PC-9 (cell line): ENCODE results near the gene PPP3R1. TPM values are rescaled to one million over a fixed set of nuclear protein-coding genes. Genes with fewer than 3 reads are reported as not detected.

Source experiments
- BruUV-seq: library from RNA; stranded (reverse); fragments of 400-500 nt; replicated peaks from 2 replicates; lab custom pipeline; 2021; lab: Mats Ljungman, UMichigan
- CTCF ChIA-PET: fragments of 300-600 bp; sonication (Branson Sonifier 250); formaldehyde crosslinking; loops from one replicate; lab custom pipeline; 2022; ENCODE audit warnings: antibody characterized with exemption; lab: Charles Lee
- POLR2A ChIA-PET: fragments of 300-600 bp; sonication (Branson Sonifier 250); formaldehyde crosslinking; loops from one replicate; lab custom pipeline; 2022; ENCODE audit warnings: antibody characterized with exemption; ENCODE audit not compliant: unreplicated experiment; lab: Charles Lee
- DNase-seq, 2 experiments: peaks; one replicate each; pipeline versions ENCODE4 v3.0.0 to v3.0.0-alpha.2; 2015 to 2022; ENCODE audit warnings: mixed read lengths in 1 of 2
- H2AFZ ChIP-seq: fragments of 200-600 bp; sonication (generic); 2 replicates; pipeline ENCODE4 v1.8.1; 2017; ENCODE audit warnings: antibody characterized with exemption
- H3F3A ChIP-seq: fragments of 200-600 bp; sonication (generic); 2 replicates; pipeline ENCODE4 v1.8.1; 2017; ENCODE audit warnings: antibody characterized with exemption, mild to moderate bottlenecking, low read depth; ENCODE audit not compliant: insufficient read depth
- H3K27ac ChIP-seq: fragments of 200-600 bp; sonication (generic); 2 replicates; pipeline ENCODE4 v1.6.1; 2016; ENCODE audit warnings: mixed run types
- H3K27me3 ChIP-seq: fragments of 200-600 bp; sonication (generic); 2 replicates; pipeline ENCODE4 v1.6.1; 2016; ENCODE audit warnings: low read depth, mixed run types; ENCODE audit not compliant: insufficient read depth
- H3K36me3 ChIP-seq: fragments of 200-600 bp; sonication (generic); 2 replicates; pipeline ENCODE4 v1.6.1; 2016; ENCODE audit warnings: low read depth, mixed run types
- H3K4me1 ChIP-seq: fragments of 200-600 bp; sonication (generic); replicated peaks from 2 replicates; pipeline ENCODE4 v1.6.1; 2016; ENCODE audit warnings: mixed run types; ENCODE audit not compliant: insufficient read depth
- H3K4me2 ChIP-seq: fragments of 200-600 bp; sonication (generic); 2 replicates; pipeline ENCODE4 v1.6.1; 2017; ENCODE audit warnings: mixed run types
- H3K4me3 ChIP-seq: fragments of 200-600 bp; sonication (generic); 2 replicates; pipeline ENCODE4 v1.6.1; 2016; ENCODE audit warnings: mixed run types
- H3K79me2 ChIP-seq: fragments of 200-600 bp; sonication (generic); 2 replicates; pipeline ENCODE4 v1.6.1; 2017; ENCODE audit warnings: low read depth, mixed run types
- H3K9me2 ChIP-seq: fragments of 200-600 bp; sonication (generic); 2 replicates; pipeline ENCODE4 v1.8.1; 2017; ENCODE audit warnings: mild to moderate bottlenecking; ENCODE audit not compliant: insufficient read depth
- H3K9me3 ChIP-seq: fragments of 200-600 bp; sonication (generic); 2 replicates; pipeline ENCODE4 v1.8.1; 2016; ENCODE audit warnings: low read depth; ENCODE audit not compliant: insufficient read depth
- H4K20me1 ChIP-seq: fragments of 200-600 bp; sonication (generic); 2 replicates; pipeline ENCODE4 v1.8.1; 2017; ENCODE audit not compliant: insufficient read depth
- CTCF ChIP-seq: fragments of 200-600 bp; sonication (generic); conservative IDR thresholded peaks from 2 replicates; pipeline ENCODE4 v1.6.1; 2017; ENCODE audit warnings: mixed run types, antibody characterized with exemption, mild to moderate bottlenecking, moderate library complexity
- EZH2 ChIP-seq: fragments of 200-600 bp; sonication (generic); IDR thresholded peaks from 2 replicates; pipeline ENCODE4 v1.8.0; 2017; ENCODE audit warnings: antibody characterized with exemption, low read depth
- intact Hi-C: fragments of 100-400 bp; cut with micrococcal nuclease; formaldehyde crosslinking; loops from one replicate; pipeline ENCODE4 v1.10.0; 2022; ENCODE audit not compliant: unreplicated experiment
- total RNA-seq: library from RNA; stranded (reverse); gene quantifications from 2 replicates; pipeline ENCODE4 v1.2.3, GENCODE V29; 2021

Gene PPP3R1
- total RNA-seq, 1 experiment from 2014 or later: 67.5 TPM

GRCh38 chr2:68158134-68158447 lies 94.2 kb downstream of the PPP3R1 start:
- DNase-seq: no peak
- peak overlapping the region; percentile 69 for H3K27ac ChIP-seq
- TF ChIP-seq EZH2: no peak
- no peak for TF ChIP-seq CTCF
- ChIA-PET CTCF (interaction anchor here (0.7 kb wide), 1 partner anchor 134 kb away, joined by 3 read pairs; no protein-coding TSS in a partner anchor), POLR2A (interaction anchor here (0.5 to 1.1 kb wide), 4 partner anchors 12 to 95 kb away, joined by 3 to 8 read pairs (median 4); partner anchors contain the start of gene C1D)
- intact Hi-C loops: no loop called here
- TSS peak; percentile 52 for BruUV-seq
- H3K4me1 ChIP-seq: peaks cover 14% of the 10 kb centered on the region
- H3K4me3 ChIP-seq: peak overlapping the region; percentile 87
- H3K9me2 ChIP-seq: no peaks in the 10 kb centered on the region
- no peaks in the 10 kb centered on the region for H3F3A ChIP-seq
- H3K27me3 ChIP-seq: no peaks in the 10 kb centered on the region
- H2AFZ ChIP-seq: peak overlapping the region; percentile 93
- no peaks in the 10 kb centered on the region for H3K9me3 ChIP-seq
- H4K20me1 ChIP-seq: no peaks in the 10 kb centered on the region; the same call in 1 of the 2 replicates
- H3K4me2 ChIP-seq: peak overlapping the region; percentile 93
- peaks cover 21% of the 10 kb centered on the region for H3K36me3 ChIP-seq
- peaks cover 65% of the 10 kb centered on the region for H3K79me2 ChIP-seq

DNA sequence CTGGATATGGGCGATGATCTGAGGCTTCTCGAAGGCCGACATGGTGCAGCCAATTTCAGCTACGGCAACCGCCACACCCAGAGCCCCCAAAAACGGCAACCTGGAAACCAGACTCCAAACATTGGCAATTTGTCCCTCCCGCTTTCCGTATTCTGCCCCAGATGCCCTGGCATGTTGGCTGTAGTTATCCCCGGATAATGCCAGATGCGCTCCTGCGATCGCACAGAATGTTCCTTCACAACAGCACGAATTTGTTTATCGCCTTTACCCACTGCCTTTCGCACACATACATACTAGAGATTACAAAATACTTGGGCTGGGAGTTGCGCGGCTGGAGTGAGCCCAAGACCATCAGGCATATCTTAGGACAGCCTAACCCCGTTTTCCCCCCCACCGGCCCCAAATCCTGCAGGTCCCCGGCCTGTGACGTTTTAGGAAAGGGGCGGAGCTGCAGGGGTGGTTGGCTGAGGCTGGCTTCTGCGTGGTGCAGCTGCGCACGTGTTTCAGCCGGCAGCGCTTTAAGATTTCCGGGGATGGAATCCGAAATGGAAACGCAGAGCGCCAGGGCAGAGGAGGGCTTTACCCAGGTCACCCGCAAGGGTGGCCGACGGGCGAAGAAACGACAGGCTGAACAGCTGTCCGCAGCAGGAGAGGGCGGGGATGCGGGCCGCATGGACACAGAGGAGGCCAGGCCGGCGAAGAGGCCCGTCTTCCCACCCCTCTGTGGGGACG lies 94.8 kb downstream of the PPP3R1 start, which contains the start of gene PNO1:
Gene PNO1, plus strand, starts transcription at position 487 of the 732 bp plus-strand sequence. Its CDS starts 47 bp downstream, at position 534.
- H3K27ac ChIP-seq: peak within 1 kb of the TSS; percentile 69
- peak within 1 kb of the TSS; percentile 93 for H3K4me2 ChIP-seq
- H3F3A ChIP-seq: no peaks in the 10 kb centered on the region
- peak; percentile 88 to 95 for DNase-seq
- ChIA-PET POLR2A (interaction anchor here (0.5 to 1.1 kb wide), 6 partner anchors 9 to 1723 kb away, joined by 3 to 15 read pairs (median 4); partner anchors contain the start of gene C1D), CTCF (interaction anchor here (0.7 kb wide), 1 partner anchor 134 kb away, joined by 3 read pairs; no protein-coding TSS in a partner anchor)
- H3K9me3 ChIP-seq: no peaks in the 10 kb centered on the region
- H3K9me2 ChIP-seq: no peaks in the 10 kb centered on the region
- H4K20me1 ChIP-seq: no peaks in the 10 kb centered on the region; the same call in 1 of the 2 replicates
- H3K36me3 ChIP-seq: peaks cover 16% of the 10 kb centered on the region
- BruUV-seq: no TSS peak
- H3K27me3 ChIP-seq: no peaks in the 10 kb centered on the region
- peak within 1 kb of the TSS; percentile 93 for H2AFZ ChIP-seq
- TF ChIP-seq CTCF: no peak
- no peak for TF ChIP-seq EZH2
- H3K79me2 ChIP-seq: peaks cover 65% of the 10 kb centered on the region
- intact Hi-C loops: loop anchor here (1.0 kb wide), 1 partner anchor 95 kb away; the partner anchor contains the start of gene PPP3R1
- peaks cover 14% of the 10 kb centered on the region for H3K4me1 ChIP-seq
- peak within 1 kb of the TSS; percentile 87 for H3K4me3 ChIP-seq

GRCh38 chr2:68157002-68157401 lies 95.3 kb downstream of the PPP3R1 start:
- TSS peak; percentile 71 for BruUV-seq
- Histone ChIP-seq H3K27ac (peak overlapping the region; percentile 69), H3F3A (no peaks in the 10 kb centered on the region), H3K4me1 (peaks cover 14% of the 10 kb centered on the region), H3K27me3 (no peaks in the 10 kb centered on the region), H3K9me2 (no peaks in the 10 kb centered on the region), H3K9me3 (no peaks in the 10 kb centered on the region), H3K36me3 (peaks cover 13% of the 10 kb centered on the region), H2AFZ (peak overlapping the region; percentile 93), H4K20me1 (no peaks in the 10 kb centered on the region), H3K4me3 (peak overlapping the region; percentile 87), H3K4me2 (peak overlapping the region; percentile 93), H3K79me2 (peaks cover 65% of the 10 kb centered on the region)
- POLR2A ChIA-PET: interaction anchor here (0.6 to 1.1 kb wide), 5 partner anchors 9 to 1722 kb away, joined by 3 to 15 read pairs (median 6); partner anchors contain the start of gene C1D
- TF ChIP-seq CTCF: no peak
- CTCF ChIA-PET: no interaction called here
- DNase-seq: no peak
- intact Hi-C loops: loop anchor here (1.0 kb wide), 1 partner anchor 95 kb away; the partner anchor contains the start of gene PPP3R1
